Activated CD4-positive, alpha-beta T cell treated with anti-CD3 and anti-CD28 coated beads, Interleukin-2, amount 50 U/mL, for 16 hours (primary cell): ENCODE measurements around the gene ANTXR1.

ENCODE experiments used
- DNase-seq: peaks from one replicate; pipeline ENCODE4 v3.0.0-alpha.2; 2020

The ANTXR1 gene

GRCh38 chr2:69007169-69007568 is 5.8 kb upstream of the ANTXR1 start:
- DNase-seq, result no peak

GRCh38 chr2:69007603-69008002 is 5.4 kb upstream of the ANTXR1 start:
- no peak for DNase-seq

- no peak for DNase-seq
Observed at GRCh38 chr2:69010437-69011194, 2.4 kb upstream of the ANTXR1 start.

GRCh38 chr2:69011611-69012157 is 1.3 kb upstream of the ANTXR1 start:
- no peak for DNase-seq

GRCh38 chr2:69012310-69013141 is 453 bp upstream of the ANTXR1 start:
- peak; percentile 20 for DNase-seq

DNA sequence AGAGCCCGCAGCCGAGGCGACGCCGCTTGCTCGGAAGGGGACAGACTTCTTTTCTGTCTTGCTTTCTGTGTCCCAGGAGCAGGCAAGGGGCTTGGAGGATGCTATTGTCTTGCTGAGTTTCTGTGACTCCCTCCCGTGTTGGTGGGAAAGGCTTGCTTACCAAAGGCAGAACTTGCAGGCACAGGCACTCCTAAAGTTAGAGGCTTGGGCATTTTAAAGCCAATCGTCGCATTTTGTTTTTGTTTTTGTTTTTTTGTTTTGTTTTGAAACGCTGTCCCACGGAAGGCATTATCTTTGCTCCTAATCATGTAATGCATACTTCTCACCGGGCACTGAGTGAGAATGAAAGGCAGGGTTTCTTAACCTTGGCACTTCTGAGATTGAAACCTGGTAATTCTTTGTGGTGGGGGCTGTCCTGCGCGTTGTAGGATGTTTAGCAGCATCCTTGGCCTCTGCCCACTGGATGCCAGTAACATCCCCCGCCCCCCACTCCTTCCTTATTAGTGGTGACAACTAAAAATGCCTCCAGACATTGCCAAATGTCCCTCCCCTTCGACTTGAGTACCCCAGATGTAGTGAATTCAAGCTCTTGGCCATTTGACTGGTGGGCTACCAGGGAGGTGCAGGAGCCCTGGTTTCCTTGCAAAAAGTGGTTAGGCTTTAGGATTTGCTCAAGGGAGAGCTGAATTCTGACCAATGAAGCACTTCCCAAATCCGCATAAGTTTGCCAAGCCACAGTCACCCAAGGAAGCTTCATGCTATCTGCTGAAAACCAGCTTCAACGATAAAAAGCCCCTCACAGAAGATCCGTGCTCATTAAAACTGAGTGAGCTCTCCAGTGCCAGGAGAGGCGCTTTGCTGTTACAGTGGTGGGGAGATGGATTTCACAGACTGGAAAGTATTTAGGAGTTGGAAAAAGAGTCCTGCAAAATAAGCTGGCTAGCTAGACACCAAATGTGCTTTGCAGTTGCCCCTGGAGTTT is 1.2 kb downstream of the ANTXR1 start:
- peak; percentile 15 for DNase-seq

- no peak for DNase-seq
Observed at GRCh38 chr2:69017080-69017479, 4.1 kb downstream of the ANTXR1 start.

GRCh38 chr2:69017835-69018234 is 4.9 kb downstream of the ANTXR1 start:
- no peak for DNase-seq

DNA sequence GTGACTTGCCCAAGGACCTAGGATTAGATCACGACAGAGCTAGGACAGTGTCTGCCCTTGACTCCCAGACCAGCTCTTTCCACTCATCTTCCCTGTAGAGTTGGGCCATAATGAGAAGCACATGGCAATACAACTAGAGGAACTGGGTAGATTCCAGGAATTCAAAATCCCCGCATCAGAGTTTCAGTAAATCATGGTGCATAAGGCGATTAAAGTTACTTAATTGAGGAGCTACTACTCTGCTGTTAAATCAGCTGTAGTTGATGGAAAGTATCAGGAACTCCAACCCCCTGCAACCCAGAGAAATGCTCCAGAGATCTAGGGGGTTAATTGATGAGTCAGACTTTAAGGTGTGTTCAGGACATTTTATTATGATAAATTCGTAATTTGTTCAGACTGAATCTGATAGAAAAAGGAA is 5.7 kb downstream of the ANTXR1 start:
- DNase-seq, result no peak

DNA sequence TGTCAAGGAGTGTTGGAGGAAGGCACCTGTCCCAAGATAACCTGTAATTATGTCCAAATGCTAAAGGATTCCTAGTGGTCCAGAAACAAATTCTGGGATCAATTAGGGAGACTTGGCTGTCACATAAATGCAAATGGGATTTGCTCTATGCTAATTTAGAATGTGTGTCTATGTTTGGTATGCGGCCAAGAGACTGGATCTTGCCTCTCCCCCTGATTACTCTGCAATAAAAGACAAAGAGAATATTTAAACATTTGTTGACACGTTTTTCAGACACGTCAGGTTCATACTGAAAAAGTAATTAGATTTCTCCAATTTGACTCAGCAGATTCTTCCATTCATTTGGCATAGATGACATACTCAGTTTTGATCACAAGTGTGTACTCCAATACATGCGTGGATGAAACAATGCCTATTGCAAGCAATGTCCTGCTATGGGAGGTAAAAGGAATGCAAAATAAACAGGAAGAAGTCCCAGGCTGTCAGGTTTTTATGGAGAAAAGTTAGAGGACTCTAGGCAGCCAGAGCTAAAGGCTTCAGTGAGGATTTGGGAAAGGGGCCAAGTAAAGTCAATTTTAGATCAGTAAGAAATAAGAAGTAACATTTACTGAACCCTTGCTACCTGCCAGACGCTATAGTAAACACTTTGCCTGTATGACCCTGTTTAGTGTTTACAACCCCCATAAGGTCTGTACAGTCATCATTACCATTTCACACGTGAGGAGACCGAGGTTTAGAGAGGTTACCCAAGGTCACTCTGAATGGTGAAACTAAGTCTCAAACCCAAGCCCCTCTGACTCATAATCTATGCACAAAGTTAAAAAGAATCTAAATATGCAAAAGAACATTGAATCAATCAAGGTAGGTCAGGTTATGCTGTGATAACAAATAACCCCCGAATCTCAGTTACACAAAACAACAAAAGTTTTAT is 7.8 kb downstream of the ANTXR1 start:
- no peak for DNase-seq

DNA sequence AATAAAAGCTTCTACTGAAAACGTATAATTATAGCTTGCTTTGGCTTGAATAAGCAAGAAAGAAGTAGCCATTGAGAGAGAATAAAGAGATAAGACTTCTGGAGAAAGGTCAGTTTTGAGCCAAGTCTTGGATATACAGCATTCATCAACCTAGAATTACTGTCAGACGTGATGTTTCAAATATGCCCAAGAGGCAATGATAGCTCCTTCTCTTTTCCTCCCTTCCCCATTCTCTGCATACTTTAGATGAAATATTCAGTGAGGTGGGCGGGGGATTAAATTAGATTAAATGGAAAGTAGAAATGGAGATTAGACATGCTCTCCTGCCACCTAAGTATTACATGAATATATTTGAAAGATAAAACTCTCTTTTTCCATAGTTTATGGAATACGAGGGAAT is 8.7 kb downstream of the ANTXR1 start:
- no peak for DNase-seq

- no peak for DNase-seq
Observed at GRCh38 chr2:69022548-69022947, 9.6 kb downstream of the ANTXR1 start.

- no peak for DNase-seq
Observed at GRCh38 chr2:69023236-69023635, 10.3 kb downstream of the ANTXR1 start.

GRCh38 chr2:69026026-69026425 is 13.0 kb downstream of the ANTXR1 start:
- DNase-seq, result peak; percentile 57

GRCh38 chr2:69026691-69027459 is 13.9 kb downstream of the ANTXR1 start:
- DNase-seq, result no peak

- no peak for DNase-seq
Observed at GRCh38 chr2:69030800-69031428, 17.9 kb downstream of the ANTXR1 start.

GRCh38 chr2:69031466-69031865 is 18.5 kb downstream of the ANTXR1 start:
- no peak for DNase-seq

DNA sequence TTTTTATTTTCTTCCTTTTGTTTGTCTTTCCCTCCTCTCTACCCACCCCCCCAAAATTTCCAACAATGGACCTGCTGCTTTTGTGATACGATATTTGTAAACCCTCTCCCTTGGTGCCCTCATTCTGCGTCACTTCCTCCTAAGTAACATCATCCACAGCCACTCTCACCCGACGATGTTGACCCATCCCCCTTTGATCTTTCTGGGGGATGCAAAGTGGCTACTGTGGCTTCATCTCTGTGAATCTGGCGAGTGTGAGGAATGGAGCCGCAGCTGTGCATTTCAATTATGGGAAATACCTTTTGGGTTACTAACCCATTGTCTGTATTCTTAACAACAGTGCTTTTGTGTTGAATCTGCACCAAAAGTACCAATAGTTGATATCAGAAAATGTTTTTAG is 19.4 kb downstream of the ANTXR1 start:
- no peak for DNase-seq

DNA sequence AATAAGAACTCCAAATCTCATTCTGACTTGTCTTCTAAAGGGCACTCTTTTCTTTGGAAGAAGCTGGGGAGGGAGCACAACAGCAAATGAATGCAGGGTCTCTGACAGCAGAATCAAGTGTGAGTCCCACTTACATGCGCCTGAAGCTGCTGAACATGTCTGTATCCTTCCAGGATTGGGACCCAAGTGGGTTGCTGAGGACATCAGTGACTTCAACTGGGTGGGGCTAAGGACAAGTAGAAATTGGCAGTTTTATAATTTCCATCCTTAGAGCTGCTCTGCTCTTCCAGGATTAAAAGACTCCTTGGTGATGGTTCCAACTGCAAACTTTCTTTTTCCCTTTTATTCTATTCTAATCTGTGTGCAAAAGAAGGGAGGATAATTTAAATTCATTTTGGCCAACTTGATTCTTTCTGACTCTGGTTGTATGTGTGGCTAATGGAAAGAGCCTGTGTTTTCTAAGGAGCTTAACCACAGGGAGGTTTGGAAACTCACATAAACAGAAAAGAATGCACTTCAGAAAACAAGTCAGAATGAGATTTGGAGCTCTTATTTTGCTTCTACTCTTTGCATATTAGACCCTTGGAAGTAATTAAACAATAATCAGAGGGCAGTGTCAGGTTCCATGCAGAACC is 20.6 kb downstream of the ANTXR1 start:
- DNase-seq, result no peak

- no peak for DNase-seq
Observed at GRCh38 chr2:69034122-69034521, 21.1 kb downstream of the ANTXR1 start.
